Endothelial cell of hepatic sinusoid (primary cell): Measurements from ENCODE around the gene MPZL1.

ENCODE experiments used
- in situ Hi-C: cut with HindIII; loops from 2 replicates; pipeline ENCODE4 v1.10.0; 2017; ENCODE audit warnings: low sequenced_read_pairs

The MPZL1 gene

DNA sequence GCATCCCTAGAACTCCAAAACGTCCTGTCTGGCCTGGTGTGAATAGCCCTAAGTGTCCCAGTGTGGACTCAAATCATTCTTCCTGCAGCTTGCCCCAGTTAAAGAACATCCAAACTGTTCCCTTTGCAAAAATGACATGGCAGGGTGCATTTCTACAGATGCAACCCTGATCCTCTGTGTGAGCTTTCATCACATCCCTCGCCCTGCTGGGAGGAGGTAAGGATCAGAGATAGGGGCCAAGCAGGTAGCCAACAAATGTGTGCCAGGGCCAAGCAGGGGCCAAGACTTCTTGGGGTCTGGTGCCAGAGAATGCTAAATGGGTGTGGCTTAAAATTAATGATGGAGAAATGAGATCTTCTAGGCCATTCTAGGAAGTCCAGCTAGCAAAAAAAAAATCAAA, 27.1 kb upstream of the MPZL1 start:
- in situ Hi-C loops = loop anchor here (10.0 kb wide), 1 partner anchor 90 kb away; no protein-coding TSS in a partner anchor

DNA sequence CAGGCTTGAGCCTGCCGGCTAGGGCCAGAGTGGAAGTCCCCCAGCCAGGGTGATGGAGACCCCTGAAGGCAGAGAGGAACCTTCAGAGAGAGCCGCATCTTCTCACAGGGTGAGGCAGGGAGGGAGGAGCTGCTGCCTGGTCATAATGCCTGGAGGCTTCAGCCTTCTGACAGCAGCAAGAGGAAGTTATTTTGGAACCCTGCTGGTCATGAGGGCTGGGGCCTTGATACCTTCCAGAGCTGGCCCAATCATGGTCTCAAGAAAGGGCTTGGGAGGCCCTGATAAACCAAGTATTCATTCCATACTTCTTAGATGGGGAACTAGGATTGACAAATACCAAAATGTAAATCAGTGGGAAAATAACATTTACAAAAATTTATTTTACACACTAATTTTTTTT, 26.6 kb upstream of the MPZL1 start:
- in situ Hi-C loops = loop anchor here (10.0 kb wide), 1 partner anchor 90 kb away; no protein-coding TSS in a partner anchor

DNA sequence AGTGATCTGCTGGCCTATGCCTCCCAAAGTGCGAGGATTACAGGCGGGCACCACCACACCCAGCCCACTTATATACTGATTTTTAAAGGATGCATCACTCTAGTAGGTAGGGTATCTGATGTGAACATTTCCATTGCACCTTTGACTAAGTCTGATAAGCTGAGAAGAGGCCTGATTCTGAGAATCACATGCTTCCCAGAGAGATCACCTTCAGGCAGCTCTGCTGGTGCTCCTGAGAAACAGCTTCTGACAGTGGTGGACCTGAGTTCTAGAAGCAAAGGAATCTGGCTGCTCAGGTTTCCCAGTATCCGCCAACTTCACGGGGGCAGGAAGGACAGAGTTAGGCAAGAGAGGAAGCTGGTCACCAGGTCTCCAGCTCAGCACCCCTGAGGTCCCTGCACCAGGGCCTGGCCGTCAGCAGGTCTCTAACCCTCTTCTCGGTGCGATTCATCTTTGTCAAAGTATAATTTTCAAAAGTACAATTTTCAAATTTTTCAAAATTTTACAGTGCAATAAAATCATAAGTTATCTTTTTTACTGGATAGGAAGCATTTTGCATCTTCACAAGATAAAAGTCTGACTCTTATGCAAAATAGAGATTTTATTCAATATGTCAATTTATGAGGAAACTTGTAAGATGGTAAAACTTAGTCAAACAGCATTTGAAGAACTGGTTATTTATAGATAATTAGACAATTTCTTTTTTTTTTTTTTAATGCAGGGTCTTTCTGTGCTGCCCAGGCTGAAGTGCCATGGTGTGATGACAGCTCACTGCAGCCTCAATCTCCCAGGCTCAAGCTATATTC, 25.8 kb upstream of the MPZL1 start:
- in situ Hi-C loops = loop anchor here (10.0 kb wide), 1 partner anchor 91 kb away; no protein-coding TSS in a partner anchor

DNA sequence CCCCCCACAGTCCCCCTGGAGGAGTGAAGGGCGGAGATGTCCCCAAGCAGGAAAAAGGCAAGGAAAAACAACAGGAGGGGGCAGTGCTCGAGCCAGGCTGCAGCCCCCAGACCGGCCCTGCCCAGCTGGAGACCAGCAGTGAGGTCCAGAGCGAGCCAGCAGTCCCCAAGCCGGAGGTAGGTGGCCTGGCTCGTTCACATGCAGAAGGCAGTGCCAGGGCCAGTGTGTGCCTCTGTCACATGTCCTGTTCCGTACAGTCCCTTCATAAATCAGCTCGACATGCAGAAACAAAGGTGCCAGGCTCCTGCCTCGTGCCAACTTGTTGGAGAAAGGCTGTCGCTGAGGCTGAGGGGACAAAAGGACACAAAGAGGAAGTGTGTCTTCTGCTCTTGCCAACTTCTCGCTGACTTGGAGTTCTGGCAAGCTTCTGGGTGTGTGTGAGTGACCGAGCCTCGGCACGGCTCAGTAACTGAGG, 24.1 kb upstream of the MPZL1 start:
- in situ Hi-C loops = loop anchor here (10.0 kb wide), 1 partner anchor 93 kb away; no protein-coding TSS in a partner anchor

DNA sequence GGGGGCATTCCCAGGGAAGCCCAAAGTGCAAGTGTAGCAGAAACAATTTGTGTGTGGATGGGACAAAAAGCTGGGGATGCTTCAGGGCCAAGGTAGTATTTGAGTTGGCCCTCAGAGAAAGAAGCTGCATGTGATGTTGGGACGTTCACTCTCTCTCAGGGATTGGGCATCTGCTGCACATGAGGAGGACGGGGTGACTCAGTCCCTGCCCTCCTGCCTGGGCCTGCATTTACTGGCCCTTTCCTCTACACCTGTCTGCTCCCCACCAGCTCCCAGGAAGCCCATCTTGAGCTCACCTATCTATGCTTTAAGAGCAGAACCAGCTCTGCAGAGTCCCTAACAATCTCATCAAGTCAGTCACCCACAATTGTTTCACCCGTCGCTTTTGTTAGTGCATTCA, 23.5 kb upstream of the MPZL1 start:
- in situ Hi-C loops = loop anchor here (10.0 kb wide), 1 partner anchor 94 kb away; no protein-coding TSS in a partner anchor

DNA sequence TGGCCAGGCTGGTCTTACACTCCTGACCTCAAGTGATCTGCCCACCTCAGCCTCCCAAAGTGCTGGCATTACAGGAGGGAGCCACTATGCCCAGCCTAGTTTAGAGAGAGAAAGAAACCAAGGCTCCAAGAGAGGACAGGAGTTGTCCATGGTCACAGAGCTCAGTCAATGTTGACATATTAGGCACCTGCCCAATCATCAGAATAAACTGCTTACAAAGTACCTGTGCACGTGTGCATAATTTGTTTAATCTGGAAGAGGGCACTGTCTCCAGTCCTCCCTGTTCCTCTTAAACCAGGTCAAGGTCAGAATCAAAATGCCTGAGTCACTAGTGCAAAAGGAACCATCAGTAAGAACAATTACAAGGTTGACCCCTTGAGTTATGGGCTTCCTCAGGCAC, 20.3 kb upstream of the MPZL1 start:
- in situ Hi-C loops = loop anchor here (25.0 kb wide), 1 partner anchor 236 kb away; the partner anchor contains the start of genes DCAF6 and MPC2

DNA sequence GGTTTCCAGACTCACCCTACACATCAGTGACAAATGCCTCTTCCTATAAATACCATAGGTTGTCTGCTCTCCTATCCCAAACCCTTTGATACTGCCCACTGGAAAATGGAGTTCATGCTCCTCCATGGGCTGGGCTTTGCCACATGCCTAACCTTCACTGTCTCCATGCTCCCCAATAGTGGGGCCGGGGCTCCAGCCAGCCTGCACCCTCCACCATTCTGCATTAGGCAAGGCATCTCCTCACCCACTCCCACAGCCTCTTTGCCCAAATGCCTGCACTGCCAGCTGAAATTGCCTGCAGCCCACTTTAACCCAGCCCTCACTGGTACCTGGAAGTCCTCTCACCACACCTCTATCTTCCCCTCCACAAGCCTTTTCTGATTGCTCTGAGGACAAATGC, 18.2 kb upstream of the MPZL1 start:
- in situ Hi-C loops = loop anchor here (25.0 kb wide), 1 partner anchor 234 kb away; the partner anchor contains the start of genes DCAF6 and MPC2

DNA sequence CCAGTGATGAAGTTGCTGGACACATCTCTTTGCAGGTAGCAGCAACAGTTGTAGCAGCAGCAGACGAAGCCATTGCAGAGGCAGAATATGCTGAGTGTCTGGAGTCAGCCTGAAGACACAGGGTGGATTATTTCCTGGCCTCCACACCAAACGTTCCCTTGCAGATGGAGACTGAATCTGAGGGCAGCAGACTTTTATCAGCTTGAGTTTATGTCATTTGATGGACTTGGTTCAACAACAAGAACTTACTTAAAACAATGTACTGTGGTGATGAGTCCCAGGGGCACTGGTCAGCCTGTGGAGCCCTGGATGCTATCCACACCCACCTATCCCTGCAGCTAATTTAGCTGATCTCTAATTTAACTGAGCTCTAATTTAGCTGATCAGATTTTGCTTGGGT, 17.1 kb upstream of the MPZL1 start:
- in situ Hi-C loops = loop anchor here (25.0 kb wide), 1 partner anchor 233 kb away; the partner anchor contains the start of genes DCAF6 and MPC2

DNA sequence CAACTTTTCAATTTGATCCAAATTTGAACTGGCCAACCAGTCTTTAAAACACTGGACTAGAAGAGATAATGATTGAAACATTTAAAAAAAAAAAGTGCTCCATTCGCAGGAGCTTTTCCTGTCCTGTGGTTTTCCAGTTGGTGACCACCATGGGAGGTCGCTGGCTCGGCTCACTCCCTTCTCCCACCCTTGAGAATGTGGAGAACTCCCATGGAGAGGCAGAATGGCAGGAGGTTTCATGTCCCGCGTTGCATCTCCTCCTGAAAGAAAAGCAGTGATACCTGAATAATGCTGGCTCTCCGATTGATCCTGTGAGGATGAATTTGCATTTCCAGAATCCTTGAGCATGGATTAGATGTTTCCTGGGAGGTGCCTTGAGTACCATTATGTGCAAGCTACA, 16.5 kb upstream of the MPZL1 start:
- in situ Hi-C loops = loop anchor here (25.0 kb wide), 1 partner anchor 232 kb away; the partner anchor contains the start of genes DCAF6 and MPC2

DNA sequence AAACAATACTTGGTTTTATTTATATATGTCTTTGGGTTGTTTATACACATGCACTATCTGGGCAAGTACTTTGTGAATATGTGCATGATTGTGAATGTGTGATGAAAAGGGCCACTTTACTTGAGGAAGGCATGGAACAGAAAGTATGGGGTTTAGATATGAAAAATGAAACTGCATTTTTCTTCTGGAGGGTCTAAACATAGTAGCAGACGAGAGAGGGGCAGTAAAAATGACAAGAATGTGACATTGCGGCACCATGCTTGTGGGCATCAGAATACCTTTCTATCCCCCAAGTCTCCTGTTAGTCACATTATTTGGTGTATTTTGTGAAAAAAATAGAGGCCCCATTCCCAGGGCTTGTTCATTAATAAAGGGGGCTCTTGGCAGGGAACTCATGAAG, 15.4 kb upstream of the MPZL1 start:
- in situ Hi-C loops = loop anchor here (25.0 kb wide), 1 partner anchor 231 kb away; the partner anchor contains the start of genes DCAF6 and MPC2

DNA sequence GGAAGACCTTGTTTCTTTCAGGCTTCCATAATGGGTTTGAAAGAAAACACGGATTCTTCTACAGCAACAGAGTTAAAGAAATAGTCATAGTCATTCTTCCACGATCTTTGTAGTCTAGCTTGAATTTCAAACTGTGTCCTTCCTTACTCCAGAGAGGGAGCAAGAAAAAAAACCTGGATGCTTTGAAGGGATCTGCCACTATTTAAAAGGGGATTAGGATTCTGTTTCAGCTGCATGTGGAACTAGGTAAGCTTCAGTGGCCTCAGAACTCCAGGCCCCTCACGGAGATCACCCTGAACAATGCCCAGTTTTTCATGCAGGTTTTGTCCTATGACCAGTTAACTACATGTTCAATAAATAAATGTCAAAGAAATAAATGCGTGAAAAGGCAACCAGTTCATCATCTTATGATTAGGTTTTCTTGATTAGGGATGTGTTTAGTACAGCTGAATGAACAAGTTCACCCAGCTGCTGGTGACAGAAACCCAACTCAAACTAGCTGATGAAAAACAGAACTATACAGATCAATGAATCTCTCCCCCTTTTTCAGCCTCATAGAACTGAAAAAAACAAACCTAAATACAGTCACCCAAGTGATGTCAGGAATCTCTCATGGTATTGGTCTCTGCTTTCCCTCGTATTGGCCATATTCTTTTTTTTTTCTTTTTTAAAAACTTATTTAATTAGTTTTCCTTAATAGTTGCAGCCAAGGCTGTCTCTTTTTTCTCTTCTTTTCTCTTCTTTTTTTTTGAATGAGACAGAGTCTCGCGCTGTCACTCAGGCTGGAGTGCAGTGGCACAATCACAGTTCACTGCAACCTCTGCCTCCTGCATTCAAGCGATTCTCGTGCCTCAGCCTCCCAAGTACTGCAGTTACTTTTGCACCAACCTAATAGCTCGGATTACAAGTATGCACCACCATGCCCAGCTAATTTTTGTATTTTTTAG, 14.6 kb upstream of the MPZL1 start:
- in situ Hi-C loops = loop anchor here (25.0 kb wide), 1 partner anchor 230 kb away; the partner anchor contains the start of genes DCAF6 and MPC2

DNA sequence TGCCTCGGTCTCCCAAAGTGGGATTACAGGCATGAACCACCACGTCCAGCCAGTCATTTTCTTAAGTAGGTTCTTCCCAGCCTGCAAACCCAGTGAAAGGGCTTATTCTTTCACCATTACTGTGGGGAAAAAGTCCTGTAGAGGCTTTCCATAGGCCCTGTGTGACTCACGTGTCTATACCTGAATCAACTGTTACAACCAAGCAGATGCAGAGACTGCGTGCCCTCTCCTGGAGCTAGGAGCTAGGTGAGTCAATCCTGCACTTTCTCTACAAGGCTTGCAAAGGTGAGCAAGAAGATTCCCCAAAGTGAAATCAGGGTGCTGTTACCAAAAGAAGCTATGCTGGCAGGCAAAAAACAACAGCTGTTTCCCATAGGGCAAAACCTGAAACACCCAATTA, 13.8 kb upstream of the MPZL1 start:
- in situ Hi-C loops = loop anchor here (25.0 kb wide), 1 partner anchor 229 kb away; the partner anchor contains the start of genes DCAF6 and MPC2

DNA sequence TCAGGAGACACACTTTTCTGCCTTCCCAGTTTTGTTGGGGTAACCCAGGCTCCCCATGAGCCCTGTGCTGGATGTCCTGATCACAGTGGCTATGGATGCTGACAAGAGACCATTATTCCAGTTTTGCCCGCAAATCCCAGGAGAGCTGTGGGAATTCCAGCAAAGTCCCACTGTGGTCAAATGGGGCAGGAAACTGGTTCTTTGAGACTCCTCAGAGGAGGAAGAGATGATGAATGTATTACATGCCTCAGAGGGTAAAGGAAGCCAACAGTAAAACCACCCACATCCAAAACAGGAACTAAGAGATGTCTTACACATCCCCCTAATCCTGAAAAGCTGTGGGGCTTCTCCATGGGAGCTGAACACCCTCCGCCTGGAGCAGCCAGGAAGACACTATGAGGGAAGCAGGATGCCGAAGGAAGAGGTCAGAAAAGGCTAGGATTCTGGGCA, 12.8 kb upstream of the MPZL1 start:
- in situ Hi-C loops = loop anchor here (25.0 kb wide), 1 partner anchor 228 kb away; the partner anchor contains the start of genes DCAF6 and MPC2

DNA sequence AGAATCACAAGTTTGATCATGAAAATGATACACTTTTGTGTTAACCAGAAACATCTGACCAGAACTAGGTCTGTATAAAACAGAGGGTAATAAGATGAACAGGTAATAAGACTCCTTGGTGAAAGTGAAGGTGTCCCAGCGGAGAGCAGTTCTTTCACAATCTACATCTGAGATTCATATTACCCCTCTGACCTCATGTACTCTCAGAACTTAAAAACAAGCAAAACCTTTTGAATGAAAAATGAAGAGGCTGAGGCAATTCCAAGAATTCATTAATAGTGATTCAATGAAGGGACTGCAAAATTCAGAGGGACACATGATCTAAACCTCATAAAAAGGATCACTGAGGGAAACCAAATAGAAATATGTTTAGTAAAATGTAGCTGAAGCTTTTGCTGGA, 10.9 kb upstream of the MPZL1 start:
- in situ Hi-C loops = loop anchor here (5.0 to 25.0 kb wide), 2 partner anchors 159 to 226 kb away; partner anchors contain the start of genes CREG1, DCAF6 and MPC2

DNA sequence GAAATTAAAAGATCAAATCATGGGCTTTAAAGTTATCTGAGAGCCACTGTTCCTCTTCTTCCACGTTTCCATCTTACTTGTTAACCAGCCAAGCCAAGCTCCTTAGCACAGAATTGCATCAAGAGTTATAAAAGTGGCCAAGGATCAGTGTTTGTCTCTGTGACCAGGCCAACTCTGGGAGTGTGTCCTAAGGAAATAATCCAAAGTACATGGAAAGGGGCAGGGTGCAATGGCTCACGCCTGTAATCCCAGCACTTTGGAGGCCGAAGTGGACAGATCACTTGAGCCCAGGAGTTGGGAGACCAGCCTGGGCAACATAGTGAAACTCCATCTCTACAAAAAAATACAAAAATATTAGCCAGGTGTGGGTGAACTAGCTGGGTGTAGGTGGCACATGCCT, 10.0 kb upstream of the MPZL1 start:
- in situ Hi-C loops = loop anchor here (5.0 to 25.0 kb wide), 2 partner anchors 159 to 226 kb away; partner anchors contain the start of genes CREG1, DCAF6 and MPC2

DNA sequence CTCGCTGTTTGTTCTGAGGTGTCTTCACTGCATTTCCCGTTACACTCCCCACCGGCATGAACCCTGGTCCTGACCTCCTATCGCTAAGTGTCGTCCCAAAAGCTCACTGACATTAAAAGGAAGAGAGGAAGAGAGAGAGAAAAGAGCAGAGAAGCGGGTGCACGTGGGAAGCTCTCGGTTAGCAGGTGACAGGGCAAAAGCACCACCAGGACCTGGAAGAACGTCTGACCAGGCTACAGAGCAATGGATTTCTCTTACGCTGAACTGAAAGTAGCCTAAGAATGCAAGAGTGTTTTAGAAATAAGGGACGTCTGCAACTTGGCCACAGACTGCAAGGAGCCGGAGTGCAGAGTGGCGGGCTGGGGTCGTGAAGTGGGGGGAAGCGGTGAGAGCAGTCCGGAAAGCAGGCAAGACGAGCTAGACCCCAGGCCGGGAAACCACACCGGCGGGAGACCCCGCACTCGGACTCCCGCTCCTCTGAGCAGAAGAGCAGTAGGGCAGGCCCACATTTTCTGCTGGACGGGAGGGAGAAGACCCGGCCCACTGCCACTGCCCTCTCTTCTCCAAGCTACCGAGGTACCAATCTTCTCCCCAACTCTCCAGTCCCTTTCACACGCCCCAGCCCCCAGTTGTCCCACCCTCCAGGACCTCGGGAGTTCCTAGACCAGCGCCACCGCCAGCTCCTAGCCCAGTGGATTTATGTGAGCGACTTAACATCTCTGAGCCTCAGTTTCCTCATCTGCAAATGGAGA, 8.3 kb upstream of the MPZL1 start:
- in situ Hi-C loops = loop anchor here (5.0 to 25.0 kb wide), 2 partner anchors 161 to 224 kb away; partner anchors contain the start of genes CREG1, DCAF6 and MPC2

DNA sequence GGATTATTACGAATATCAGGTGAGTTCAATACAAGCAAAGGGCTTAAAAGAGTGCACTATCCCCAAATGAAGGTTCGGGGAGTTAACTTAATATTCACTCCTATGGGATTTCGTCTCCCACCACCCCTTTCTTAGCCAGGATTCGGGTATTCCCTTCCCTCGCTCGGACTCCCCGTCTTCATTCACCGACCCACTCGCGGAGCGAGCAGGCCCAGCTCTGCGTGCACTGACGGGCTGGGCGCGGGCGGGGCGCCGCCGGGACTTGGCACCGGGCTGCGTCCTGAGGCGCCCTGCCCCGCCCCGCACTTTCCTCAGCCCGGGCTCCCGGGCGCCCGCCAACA, 7.7 kb upstream of the MPZL1 start:
- in situ Hi-C loops = loop anchor here (5.0 to 25.0 kb wide), 2 partner anchors 162 to 223 kb away; partner anchors contain the start of genes CREG1, DCAF6 and MPC2

DNA sequence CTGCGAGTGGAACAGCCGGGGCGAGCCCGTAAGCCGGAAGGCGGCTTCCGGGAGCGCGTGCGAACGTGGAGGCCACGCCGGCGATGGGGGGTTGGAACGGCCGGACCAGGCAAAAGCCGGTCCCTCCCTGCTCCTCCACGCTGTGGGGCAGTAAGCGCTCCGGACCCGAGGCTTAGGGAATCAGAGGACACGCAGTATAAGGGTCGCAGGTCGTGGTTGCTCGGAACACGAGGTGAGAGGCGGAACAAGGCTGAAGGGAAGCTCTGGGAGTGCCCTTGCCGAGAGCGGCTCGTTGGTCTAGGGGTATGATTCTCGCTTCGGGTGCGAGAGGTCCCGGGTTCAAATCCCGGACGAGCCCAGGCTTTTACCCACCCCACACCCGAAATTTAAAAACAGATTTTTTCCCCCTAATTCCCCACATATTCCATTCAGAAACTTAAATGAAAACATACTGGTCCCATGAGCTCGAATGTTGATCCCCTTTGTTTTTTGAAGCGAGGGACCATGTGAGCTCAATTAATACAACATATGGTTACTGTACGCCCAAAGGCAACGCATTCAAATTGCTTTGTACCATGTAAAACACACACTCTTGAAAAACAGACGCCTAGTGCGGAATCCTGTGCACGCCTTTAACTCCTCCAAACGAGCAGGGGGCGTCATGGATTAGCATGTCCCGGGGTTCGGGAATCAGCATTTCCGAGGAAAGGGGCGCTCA, 7.2 kb upstream of the MPZL1 start:
- in situ Hi-C loops = loop anchor here (5.0 to 25.0 kb wide), 2 partner anchors 162 to 223 kb away; partner anchors contain the start of genes CREG1, DCAF6 and MPC2
